ENCODE measurements around the gene CFAP119. TPM values are rescaled to one million over a fixed set of nuclear protein-coding genes. Genes with fewer than 3 reads are reported as not detected.
A peak's percentile ranks its signal among the peaks of the same experiment; 100 is the strongest.
"Not testable (repeated sequence)": the region's sequence is repeated elsewhere in the genome, so short reads cannot be mapped to it uniquely, and the experiment has no call there.

The CFAP119 gene
- 10 to 100 TPM in 1 of 2 donors, 1 to 10 TPM in 1; 3.1 to 13.2 TPM for total RNA-seq

GRCh38 chr16:30761928-30762902 lies at the start of gene CFAP119, which contains the start of gene RNF40:
TSS of gene CFAP119 (minus strand) at chr16:30762062. CDS start at chr16:30761748, 314 bp downstream.
TSS of gene RNF40 (plus strand) at chr16:30762322. CDS start at chr16:30762546, 224 bp downstream.
- peak within 1 kb of the TSS; percentile 56 to 80 for H3K4me3 ChIP-seq
- TF ChIP-seq POLR2A (IDR thresholded peaks at IDR 0.05) = peak; percentile 78
- TF ChIP-seq, protein P1, sequence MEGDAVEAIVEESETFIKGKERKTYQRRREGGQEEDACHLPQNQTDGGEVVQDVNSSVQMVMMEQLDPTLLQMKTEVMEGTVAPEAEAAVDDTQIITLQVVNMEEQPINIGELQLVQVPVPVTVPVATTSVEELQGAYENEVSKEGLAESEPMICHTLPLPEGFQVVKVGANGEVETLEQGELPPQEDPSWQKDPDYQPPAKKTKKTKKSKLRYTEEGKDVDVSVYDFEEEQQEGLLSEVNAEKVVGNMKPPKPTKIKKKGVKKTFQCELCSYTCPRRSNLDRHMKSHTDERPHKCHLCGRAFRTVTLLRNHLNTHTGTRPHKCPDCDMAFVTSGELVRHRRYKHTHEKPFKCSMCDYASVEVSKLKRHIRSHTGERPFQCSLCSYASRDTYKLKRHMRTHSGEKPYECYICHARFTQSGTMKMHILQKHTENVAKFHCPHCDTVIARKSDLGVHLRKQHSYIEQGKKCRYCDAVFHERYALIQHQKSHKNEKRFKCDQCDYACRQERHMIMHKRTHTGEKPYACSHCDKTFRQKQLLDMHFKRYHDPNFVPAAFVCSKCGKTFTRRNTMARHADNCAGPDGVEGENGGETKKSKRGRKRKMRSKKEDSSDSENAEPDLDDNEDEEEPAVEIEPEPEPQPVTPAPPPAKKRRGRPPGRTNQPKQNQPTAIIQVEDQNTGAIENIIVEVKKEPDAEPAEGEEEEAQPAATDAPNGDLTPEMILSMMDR (IDR thresholded peaks at IDR 0.05) = peak in 2 of 4 experiments; percentile 10 to 25
- peak; percentile 97 for TF ChIP-seq POLR2AphosphoS5 (IDR thresholded peaks at IDR 0.05)
- intact Hi-C loops (cut with DNase I) = loop anchor here (2.0 kb wide), 1 partner anchor 15 kb away; no protein-coding TSS in a partner anchor
- peak within 1 kb of the TSS; percentile 86 to 92 for H3K27ac ChIP-seq
- H3K4me1 ChIP-seq (replicated peaks) = peaks cover 16% of the 10 kb centered on the region
- DNase-seq (ENCODE audit: low spot score) = peak; percentile 98
- H3K36me3 ChIP-seq = peaks cover 17% of the 10 kb centered on the region in 2 donors
- WGBS = under 1% methylated on average over 60 of the region's 60 CpGs
- no peaks in the 10 kb centered on the region for H3K27me3 ChIP-seq (replicated peaks; ENCODE audit: insufficient read depth)
- no peaks in the 10 kb centered on the region for H3K9me3 ChIP-seq

GRCh38 chr16:30809675-30810074 lies 47.8 kb upstream of the CFAP119 start:
- DNase-seq (ENCODE audit: low spot score); H3K36me3 ChIP-seq; H3K27me3 ChIP-seq (replicated peaks; ENCODE audit: insufficient read depth); H3K9me3 ChIP-seq; intact Hi-C loops (cut with DNase I); H3K27ac ChIP-seq; H3K4me1 ChIP-seq (replicated peaks); H3K4me3 ChIP-seq: not testable (repeated sequence)
- 83% methylated on average over 5 of the region's 5 CpGs for WGBS

DNA sequence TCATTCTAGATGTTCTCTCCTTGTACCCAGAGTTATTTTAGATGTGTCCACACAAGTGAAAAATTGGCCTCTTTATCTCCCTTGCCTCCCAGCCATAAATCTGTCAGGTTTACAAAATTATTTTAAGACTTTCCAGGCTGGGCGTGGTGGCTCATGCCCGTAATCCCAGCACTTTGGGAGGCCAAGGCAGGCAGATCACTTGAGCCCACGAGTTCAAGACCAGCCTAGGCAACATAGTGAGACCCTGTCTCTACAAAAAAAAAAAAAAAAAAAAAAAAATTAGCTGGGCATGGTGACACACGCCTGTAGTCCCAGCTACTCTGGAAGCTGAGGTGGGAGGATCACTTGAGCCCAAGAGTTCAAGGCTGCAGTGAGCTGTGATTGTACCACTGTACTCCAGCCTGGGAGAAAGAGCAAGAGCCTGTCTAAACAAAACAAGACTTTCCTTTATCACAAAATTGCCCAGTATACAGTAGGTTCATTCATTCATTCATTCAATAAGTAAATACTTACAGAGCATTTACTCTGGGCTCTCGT lies 47.1 kb upstream of the CFAP119 start:
- H3K36me3 ChIP-seq; H3K9me3 ChIP-seq; H3K27ac ChIP-seq; DNase-seq (ENCODE audit: low spot score); intact Hi-C loops (cut with DNase I); H3K27me3 ChIP-seq (replicated peaks; ENCODE audit: insufficient read depth); H3K4me3 ChIP-seq; H3K4me1 ChIP-seq (replicated peaks): not testable (repeated sequence)
- WGBS = 56% methylated on average over 5 of the region's 5 CpGs

- Histone ChIP-seq H3K27ac (no peak overlapping the region), H3K4me1 (replicated peaks) (peaks cover 7% of the 10 kb centered on the region), H3K27me3 (replicated peaks; ENCODE audit: insufficient read depth) (no peaks in the 10 kb centered on the region), H3K9me3 (no peaks in the 10 kb centered on the region), H3K36me3 (no peaks in the 10 kb centered on the region), H3K4me3 (no peak overlapping the region)
- TF ChIP-seq POLR2AphosphoS5 (IDR thresholded peaks at IDR 0.05) (no peak), POLR2A (IDR thresholded peaks at IDR 0.05) (no peak)
- TF ChIP-seq, protein P1 (IDR thresholded peaks at IDR 0.05) = no peak
- intact Hi-C loops (cut with DNase I) = no loop called here
- no peak for DNase-seq (ENCODE audit: low spot score)
- WGBS = 77% methylated on average over 5 of the region's 5 CpGs
Measured at GRCh38 chr16:30808146-30808545, 46.3 kb upstream of the CFAP119 start.

GRCh38 chr16:30805370-30806169 lies 43.7 kb upstream of the CFAP119 start:
- 1% methylated on average over 57 of the region's 62 CpGs for WGBS
- Histone ChIP-seq H3K4me3 (peak overlapping the region; percentile 54 to 58), H3K9me3 (no peaks in the 10 kb centered on the region), H3K4me1 (replicated peaks) (peaks cover 7% of the 10 kb centered on the region), H3K27me3 (replicated peaks; ENCODE audit: insufficient read depth) (no peaks in the 10 kb centered on the region), H3K36me3 (no peaks in the 10 kb centered on the region), H3K27ac (peak overlapping the region; percentile 87 to 90)
- intact Hi-C loops (cut with DNase I) = loop anchor here (1.0 to 2.0 kb wide), 2 partner anchors 18 to 69 kb away; partner anchors contain the start of gene ZNF629
- peak; percentile 83 for DNase-seq (ENCODE audit: low spot score)
- TF ChIP-seq POLR2AphosphoS5 (IDR thresholded peaks at IDR 0.05) (peak; percentile 86), POLR2A (IDR thresholded peaks at IDR 0.05) (peak; percentile 79)
- TF ChIP-seq, protein P1 (IDR thresholded peaks at IDR 0.05) = peak in 2 of 4 experiments; percentile 13 to 20

All from prostate gland (tissue), 2 donors.